ENCODE results near the gene GRAMD2A. TPM values are rescaled to one million over a fixed set of nuclear protein-coding genes. Genes with fewer than 3 reads are reported as not detected.

The GRAMD2A gene
- total and polyA plus RNA-seq, 11 donors = 0.03 to 0.45 TPM; not detected in 9

GRCh38 chr15:72118017-72118978 is 79.3 kb downstream of the GRAMD2A start, which contains the start of the genes MYO9A and SENP8:
MYO9A (minus strand) TSS chr15:72118150; CDS start chr15:72046563, 71,587 bp downstream.
SENP8 (plus strand) TSS chr15:72118403; CDS start chr15:72139624, 21,221 bp downstream.
- peak; percentile 97 to 99 (median 98) for DNase-seq
- H3K27me3 ChIP-seq = no peaks in the 10 kb centered on the region
- peak; percentile 89 to 93 (median 91) for ATAC-seq
- H3K4me3 ChIP-seq = peak within 1 kb of the TSS; percentile 74 to 97 (median 90)
- peak within 1 kb of the TSS; percentile 88 to 99 (median 97) for H3K27ac ChIP-seq
- peak in 1 of 2 donors; percentile 75 for TF ChIP-seq POLR2A (IDR thresholded peaks at IDR 0.05)
- peak in 7 of 12 donors; percentile 8 to 53 (median 19) for TF ChIP-seq CTCF (IDR thresholded peaks at IDR 0.05)
- intact Hi-C loops (cut with DNase I) = loop anchor here in 1 of 10 donors (2.0 kb wide), 1 partner anchor 19 kb away; no protein-coding TSS in a partner anchor
- WGBS, 4 donors = 1 to 2% (median 1%) methylated on average over 24 to 69 of the region's 69 CpGs
- peaks cover 0 to 35% (median 22%) of the 10 kb centered on the region in 12 donors for H3K4me1 ChIP-seq
- no peaks in the 10 kb centered on the region for H3K36me3 ChIP-seq
- H3K9me3 ChIP-seq = no peaks in the 10 kb centered on the region

GRCh38 chr15:72117486-72118016 is 80.0 kb downstream of the GRAMD2A start:
- ATAC-seq (peak; percentile 66 to 90 (median 80)), DNase-seq (peak; percentile 74 to 90 (median 88))
- Histone ChIP-seq H3K36me3 (no peaks in the 10 kb centered on the region), H3K27me3 (no peaks in the 10 kb centered on the region), H3K27ac (peak overlapping the region; percentile 76 to 99 (median 97)), H3K4me3 (peak overlapping the region; percentile 74 to 97 (median 90)), H3K9me3 (no peaks in the 10 kb centered on the region), H3K4me1 (peaks cover 0 to 37% (median 25%) of the 10 kb centered on the region in 12 donors)
- intact Hi-C loops (cut with DNase I) = loop anchor here in 1 of 10 donors (2.0 kb wide), 1 partner anchor 19 kb away; no protein-coding TSS in a partner anchor
- WGBS, 4 donors = 0 to 2% (median 0%) methylated on average over 30 to 59 of the region's 59 CpGs
- no peak for TF ChIP-seq CTCF (IDR thresholded peaks at IDR 0.05)
- peak; percentile 20 to 28 for TF ChIP-seq POLR2A (IDR thresholded peaks at IDR 0.05)

GRCh38 chr15:72116731-72117485 is 80.7 kb downstream of the GRAMD2A start:
- WGBS, 4 donors = 0 to 1% (median 1%) methylated on average over 24 of the region's 24 CpGs
- peaks cover 0 to 42% (median 28%) of the 10 kb centered on the region in 12 donors for H3K4me1 ChIP-seq
- no peak for TF ChIP-seq POLR2A (IDR thresholded peaks at IDR 0.05)
- no peak for TF ChIP-seq CTCF (IDR thresholded peaks at IDR 0.05)
- no peaks in the 10 kb centered on the region for H3K27me3 ChIP-seq
- intact Hi-C loops (cut with DNase I) = no loop called here
- H3K4me3 ChIP-seq = peak overlapping the region; percentile 74 to 97 (median 90)
- H3K27ac ChIP-seq = peak overlapping the region; percentile 76 to 99 (median 97)
- no peaks in the 10 kb centered on the region for H3K36me3 ChIP-seq
- peak; percentile 4 to 8 (median 6) for ATAC-seq
- peak in 4 of 5 donors; percentile 37 to 51 (median 48) for DNase-seq
- H3K9me3 ChIP-seq = no peaks in the 10 kb centered on the region
